Gastrocnemius medialis (tissue), 4 donors: ENCODE results near the gene UMODL1.

Experiments
- POLR2A ChIP-seq, 2 donors: fragments of 450-650 bp; IDR thresholded peaks; one replicate each; pipeline ENCODE4 v1.6.1; 2017; ENCODE audit warnings: antibody characterized with exemption in 2 of 2, mild to moderate bottlenecking in 2 of 2, moderate library complexity in 2 of 2
- TF ChIP-seq, protein P1 (sequence below), 5 experiments: fragments of 450-650 bp in 3 of 5; fragments of 200-600 bp in 2 of 5; sonication (generic) in 2 of 5; IDR thresholded peaks in 4 of 5; conservative IDR thresholded peaks in 1 of 5; 1 replicate in 4 of 5; 2 replicates in 1 of 5; pipeline ENCODE4 v1.5.1; 2016 to 2019; ENCODE audit warnings: antibody characterized with exemption in 5 of 5, mild to moderate bottlenecking in 3 of 5, moderate library complexity in 3 of 5

DNA sequence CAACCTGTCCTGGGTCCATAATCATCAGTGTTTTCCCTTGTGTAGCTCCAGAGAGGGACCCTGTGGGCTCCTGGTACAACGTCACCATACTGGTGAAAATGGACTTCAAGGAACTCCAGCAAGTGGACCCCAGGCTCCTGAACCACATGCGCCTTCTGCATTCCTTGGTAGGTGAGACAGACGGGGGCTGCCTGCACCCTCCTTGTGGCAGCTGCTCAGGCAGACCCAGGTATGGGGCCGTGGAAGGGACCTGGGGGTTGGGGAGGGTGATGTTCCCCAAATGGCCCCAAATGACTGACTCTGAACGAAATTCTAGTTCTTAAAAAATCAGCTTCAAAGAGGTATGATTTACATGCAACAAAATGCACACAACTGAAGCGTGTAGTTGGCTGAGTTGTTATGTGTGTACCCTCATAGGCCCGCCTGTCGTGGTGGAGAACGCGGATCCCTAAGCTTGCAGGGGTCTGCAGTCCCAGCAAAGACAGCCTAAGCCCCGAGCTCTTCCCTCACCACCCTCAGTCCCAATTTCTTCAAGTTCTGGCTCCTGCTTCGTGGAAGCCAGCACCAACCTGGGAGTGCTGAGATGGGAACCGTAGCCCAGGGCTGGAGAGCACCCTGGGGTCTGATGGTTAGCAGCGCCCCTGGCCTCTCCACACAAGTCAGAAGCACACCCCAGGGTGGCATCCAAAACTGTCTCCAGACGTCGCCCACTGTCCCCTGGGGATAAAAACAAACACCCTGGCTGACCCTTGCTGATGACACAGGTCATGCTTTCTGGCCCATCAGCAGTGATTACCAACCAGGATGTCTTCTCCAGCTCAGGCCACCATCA is 14.3 kb downstream of the UMODL1 start:
- TF ChIP-seq, protein P1, sequence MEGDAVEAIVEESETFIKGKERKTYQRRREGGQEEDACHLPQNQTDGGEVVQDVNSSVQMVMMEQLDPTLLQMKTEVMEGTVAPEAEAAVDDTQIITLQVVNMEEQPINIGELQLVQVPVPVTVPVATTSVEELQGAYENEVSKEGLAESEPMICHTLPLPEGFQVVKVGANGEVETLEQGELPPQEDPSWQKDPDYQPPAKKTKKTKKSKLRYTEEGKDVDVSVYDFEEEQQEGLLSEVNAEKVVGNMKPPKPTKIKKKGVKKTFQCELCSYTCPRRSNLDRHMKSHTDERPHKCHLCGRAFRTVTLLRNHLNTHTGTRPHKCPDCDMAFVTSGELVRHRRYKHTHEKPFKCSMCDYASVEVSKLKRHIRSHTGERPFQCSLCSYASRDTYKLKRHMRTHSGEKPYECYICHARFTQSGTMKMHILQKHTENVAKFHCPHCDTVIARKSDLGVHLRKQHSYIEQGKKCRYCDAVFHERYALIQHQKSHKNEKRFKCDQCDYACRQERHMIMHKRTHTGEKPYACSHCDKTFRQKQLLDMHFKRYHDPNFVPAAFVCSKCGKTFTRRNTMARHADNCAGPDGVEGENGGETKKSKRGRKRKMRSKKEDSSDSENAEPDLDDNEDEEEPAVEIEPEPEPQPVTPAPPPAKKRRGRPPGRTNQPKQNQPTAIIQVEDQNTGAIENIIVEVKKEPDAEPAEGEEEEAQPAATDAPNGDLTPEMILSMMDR (IDR thresholded peaks at IDR 0.05 in 4 of 5, conservative IDR thresholded peaks at IDR 0.05 in 1 of 5): no peak
- TF ChIP-seq POLR2A (IDR thresholded peaks at IDR 0.05): no peak
